Measurements from ENCODE around the gene RTEL1.
"Not testable (repeated sequence)": the region's sequence is repeated elsewhere in the genome, so short reads cannot be mapped to it uniquely, and the experiment has no call there.

The RTEL1 gene

GRCh38 chr20:63657937-63658748 is at the start of gene RTEL1:
Gene RTEL1, plus strand, starts transcription at chr20:63658312. Its CDS starts 1,091 bp downstream, at chr20:63659403.
- DNase-seq, result no peak

- DNase-seq, result no peak
Observed at GRCh38 chr20:63610581-63611435, 47.3 kb upstream of the RTEL1 start.

GRCh38 chr20:63611646-63612045 is 46.5 kb upstream of the RTEL1 start:
- no peak for DNase-seq

GRCh38 chr20:63612276-63612931 is 45.7 kb upstream of the RTEL1 start:
- no peak for DNase-seq

- DNase-seq, result not testable (repeated sequence)
Observed at GRCh38 chr20:63613863-63614594, 44.1 kb upstream of the RTEL1 start.

- no peak for DNase-seq
Observed at GRCh38 chr20:63617092-63617875, 40.8 kb upstream of the RTEL1 start.

- no peak for DNase-seq
Observed at GRCh38 chr20:63617876-63618265, 40.2 kb upstream of the RTEL1 start.

- no peak for DNase-seq
Observed at GRCh38 chr20:63618291-63618980, 39.7 kb upstream of the RTEL1 start.

- no peak for DNase-seq
Observed at GRCh38 chr20:63619086-63619485, 39.0 kb upstream of the RTEL1 start.

GRCh38 chr20:63619505-63619904 is 38.6 kb upstream of the RTEL1 start:
- no peak for DNase-seq

GRCh38 chr20:63620991-63621390 is 37.1 kb upstream of the RTEL1 start:
- DNase-seq, result no peak

GRCh38 chr20:63622096-63622495 is 36.0 kb upstream of the RTEL1 start:
- DNase-seq, result no peak

- no peak for DNase-seq
Observed at GRCh38 chr20:63622732-63623131, 35.4 kb upstream of the RTEL1 start.

- no peak for DNase-seq
Observed at GRCh38 chr20:63624486-63624885, 33.6 kb upstream of the RTEL1 start.

- DNase-seq, result no peak
Observed at GRCh38 chr20:63625771-63626423, 32.2 kb upstream of the RTEL1 start.

- DNase-seq, result no peak
Observed at GRCh38 chr20:63626424-63627128, 31.5 kb upstream of the RTEL1 start, which contains the start of gene GMEB2. Gene GMEB2, minus strand, starts transcription at chr20:63627101. Its CDS starts 7,704 bp downstream, at chr20:63619397.

- DNase-seq, result peak; percentile 62
Observed at GRCh38 chr20:63627129-63627750, 30.9 kb upstream of the RTEL1 start.

- DNase-seq, result no peak
Observed at GRCh38 chr20:63627751-63628245, 30.3 kb upstream of the RTEL1 start.

Measured in NCI-H1436 treated with DMSO at 0.1 percent for 48 hours (cell line).